Uterus (tissue), 2 donors: ENCODE data around the gene AGL.

Source experiments
- CTCF ChIP-seq, 4 experiments: fragments of 200-600 bp in 2 of 4; fragments of 450-650 bp in 2 of 4; sonication (generic) in 2 of 4; IDR thresholded peaks; one replicate each; pipeline ENCODE4 v1.5.1; 2016 to 2019; ENCODE audit warnings: antibody characterized with exemption in 4 of 4, mild to moderate bottlenecking in 2 of 4, moderate library complexity in 1 of 4
- POLR2A ChIP-seq, 2 donors: fragments of 450-650 bp; IDR thresholded peaks; one replicate each; pipeline ENCODE4 v1.6.1; 2016; ENCODE audit warnings: antibody characterized with exemption in 2 of 2, mild to moderate bottlenecking in 1 of 2, moderate library complexity in 1 of 2

- no peak for TF ChIP-seq CTCF (IDR thresholded peaks at IDR 0.05)
- no peak for TF ChIP-seq POLR2A (IDR thresholded peaks at IDR 0.05)
These were observed 8.7 kb downstream of the AGL start for GRCh38 chr1:99858881-99859280.
